Hematopoietic multipotent progenitor cell treated with erythropoietin and hydrocortisone succinate and interleukin-3 and kit ligand, for 15 days (in vitro differentiated cells): ENCODE measurements around the gene TRMT112.
"Not testable (repeated sequence)": the region's sequence is repeated elsewhere in the genome, so short reads cannot be mapped to it uniquely, and the experiment has no call there.

ENCODE experiments used
- DNase-seq: peaks from one replicate; pipeline ENCODE4 v3.0.0-alpha.2; 2015; ENCODE audit warnings: low spot score

TRMT112 gene

GRCh38 chr11:64331569-64332371, 14.4 kb upstream of the TRMT112 start:
- DNase-seq: peak; percentile 98

GRCh38 chr11:64330888-64331287, 13.5 kb upstream of the TRMT112 start:
- no peak for DNase-seq

GRCh38 chr11:64327993-64328392, 10.6 kb upstream of the TRMT112 start:
- no peak for DNase-seq

GRCh38 chr11:64327375-64327774, 10.0 kb upstream of the TRMT112 start:
- no peak for DNase-seq

GRCh38 chr11:64324692-64325469, 7.5 kb upstream of the TRMT112 start:
- DNase-seq: no peak

GRCh38 chr11:64323984-64324383, 6.6 kb upstream of the TRMT112 start:
- DNase-seq: not testable (repeated sequence)

- DNase-seq: no peak
Observed at GRCh38 chr11:64323373-64323772, 6.0 kb upstream of the TRMT112 start.

- no peak for DNase-seq
Observed at GRCh38 chr11:64322925-64323260, 5.5 kb upstream of the TRMT112 start.

- peak; percentile 54 for DNase-seq
Observed at GRCh38 chr11:64321533-64321932, 4.2 kb upstream of the TRMT112 start.

- no peak for DNase-seq
Observed at GRCh38 chr11:64321026-64321425, 3.7 kb upstream of the TRMT112 start.

GRCh38 chr11:64320556-64320955, 3.2 kb upstream of the TRMT112 start:
- no peak for DNase-seq

GRCh38 chr11:64318766-64319761, 1.7 kb upstream of the TRMT112 start:
- peak; percentile 15 for DNase-seq

- peak; percentile 99 for DNase-seq
Observed at GRCh38 chr11:64317961-64318765, 804 bp upstream of the TRMT112 start, which contains the start of gene PRDX5. Gene PRDX5 (plus strand): TSS chr11:64318121. CDS start chr11:64318216, 95 bp downstream.

- peak; percentile 54 for DNase-seq
Observed at GRCh38 chr11:64316672-64317324, 561 bp downstream of the TRMT112 start.

- not testable (repeated sequence) for DNase-seq
Observed at GRCh38 chr11:64315667-64316526, 1.5 kb downstream of the TRMT112 start.

GRCh38 chr11:64314805-64315561, 2.4 kb downstream of the TRMT112 start:
- DNase-seq: no peak

- no peak for DNase-seq
Observed at GRCh38 chr11:64314146-64314804, 3.1 kb downstream of the TRMT112 start.

- DNase-seq: no peak
Observed at GRCh38 chr11:64313491-64314145, 3.7 kb downstream of the TRMT112 start.
